CD4-positive, alpha-beta T cell (primary cell): Measurements from ENCODE around the gene PRRG2. TPM values are rescaled to one million over a fixed set of nuclear protein-coding genes. Genes with fewer than 3 reads are reported as not detected.
A peak's percentile ranks its signal among the peaks of the same experiment; 100 is the strongest.

ENCODE experiments used
- ATAC-seq: fragments of 200-7000 bp; cut with Tn5 transposase; one replicate; pipeline ENCODE4 v1.10.0; 2022; ENCODE audit warnings: mild to moderate bottlenecking; ENCODE audit not compliant: poor library complexity
- CTCF ChIA-PET: fragments of 350-600 bp; sonication (Branson Sonifier 250); formaldehyde crosslinking; loops from one replicate; lab custom pipeline; 2021; ENCODE audit warnings: antibody characterized with exemption, inconsistent platforms; lab: Charles Lee
- POLR2A ChIA-PET: fragments of 350-600 bp; sonication (Branson Sonifier 250); formaldehyde crosslinking; loops from one replicate; lab custom pipeline; 2021; ENCODE audit warnings: antibody characterized with exemption, inconsistent platforms; lab: Charles Lee
- DNase-seq, 14 experiments: peaks; one replicate each; pipeline ENCODE4 v3.0.0-alpha.2; 2013 to 2020; ENCODE audit warnings: mixed read lengths in 2 of 14
- H3K27ac ChIP-seq, 2 donors: one replicate each; pipeline versions ENCODE4 v1.5.1 to v1.7.0; 2013; ENCODE audit warnings: low read length in 2 of 2, low read depth in 1 of 2, mild to moderate bottlenecking in 1 of 2
- H3K27me3 ChIP-seq, 2 experiments: 1 replicate in 1 of 2; 2 replicates in 1 of 2; pipeline versions ENCODE4 v1.6.1 to v1.7.0; 2013; ENCODE audit warnings: low read length in 2 of 2, control low read depth in 1 of 2, mild to moderate bottlenecking in 1 of 2, moderate library complexity in 1 of 2; ENCODE audit not compliant: insufficient read depth in 2 of 2, control insufficient read depth in 1 of 2
- H3K36me3 ChIP-seq: one replicate; pipeline ENCODE4 v1.6.1; 2013; ENCODE audit warnings: low read length, control low read depth; ENCODE audit not compliant: insufficient read depth
- H3K4me1 ChIP-seq: one replicate; pipeline ENCODE4 v1.6.1; 2013; ENCODE audit warnings: low read length, control low read depth; ENCODE audit not compliant: insufficient read depth
- H3K4me3 ChIP-seq: one replicate; pipeline ENCODE4 v1.5.1; 2013; ENCODE audit warnings: mild to moderate bottlenecking, low read length, moderate library complexity
- H3K9me3 ChIP-seq, 2 experiments: 1 replicate in 1 of 2; 2 replicates in 1 of 2; pipeline versions ENCODE4 v1.6.1 to v1.7.0; 2013; ENCODE audit warnings: low read length in 2 of 2, mild to moderate bottlenecking in 2 of 2, control low read depth in 1 of 2, moderate library complexity in 1 of 2; ENCODE audit not compliant: control insufficient read depth in 1 of 2, insufficient read depth in 1 of 2
- H3K27ac Mint-ChIP-seq: one replicate; pipeline ENCODE4 v1.8.0; 2020; ENCODE audit warnings: mixed read lengths
- H3K27me3 Mint-ChIP-seq: one replicate; pipeline ENCODE4 v1.8.0; 2021; ENCODE audit warnings: mixed read lengths
- H3K36me3 Mint-ChIP-seq: one replicate; pipeline ENCODE4 v1.8.0; 2021; ENCODE audit warnings: low read depth, mixed read lengths
- H3K4me1 Mint-ChIP-seq: one replicate; pipeline ENCODE4 v1.8.0; 2021; ENCODE audit warnings: low read depth, mixed read lengths
- H3K4me3 Mint-ChIP-seq: one replicate; pipeline ENCODE4 v1.8.0; 2020; ENCODE audit warnings: mild to moderate bottlenecking, mixed read lengths
- H3K9me3 Mint-ChIP-seq: one replicate; pipeline ENCODE4 v1.8.0; 2020; ENCODE audit warnings: mixed read lengths
- CTCF ChIP-seq: fragments of 200-600 bp; IDR thresholded peaks from one replicate; pipeline ENCODE4 v1.8.0; 2022; ENCODE audit warnings: antibody characterized with exemption, mild to moderate bottlenecking
- intact Hi-C, 2 experiments: fragments of 100-400 bp; cut with DNase I in 1 of 2; cut with micrococcal nuclease in 1 of 2; formaldehyde crosslinking; loops; one replicate each; pipeline versions ENCODE4 v1.15.1 to v1.9.0; 2023 to 2025; cut with DNase I, micrococcal nuclease
- total RNA-seq, 174 experiments: library from RNA in 2 of 174; stranded (reverse) in 2 of 174; gene quantifications; one replicate each; pipeline ENCODE4 v1.2.3 and lab custom pipeline; 2021 to 2026

The PRRG2 gene
- total RNA-seq, 2 experiments from 2014 or later, result 0.49 to 0.78 TPM

GRCh38 chr19:49605605-49606004 is 24.5 kb downstream of the PRRG2 start:
- Histone ChIP-seq H3K36me3 (peaks cover 69% of the 10 kb centered on the region), H3K9me3 (no peaks in the 10 kb centered on the region), H3K4me3 (no peak overlapping the region), H3K27ac (no peak overlapping the region), H3K27me3 (no peaks in the 10 kb centered on the region), H3K4me1 (peaks cover 23% of the 10 kb centered on the region)
- no peaks in the 10 kb centered on the region for H3K27me3 Mint-ChIP-seq
- ChIA-PET POLR2A (no interaction called here), CTCF (no interaction called here)
- no peak overlapping the region for H3K27ac Mint-ChIP-seq
- DNase-seq, result no peak
- peaks cover 16% of the 10 kb centered on the region for H3K4me1 Mint-ChIP-seq
- TF ChIP-seq CTCF, result no peak
- no peak overlapping the region for H3K4me3 Mint-ChIP-seq
- peaks cover 68% of the 10 kb centered on the region for H3K36me3 Mint-ChIP-seq
- H3K9me3 Mint-ChIP-seq, result no peaks in the 10 kb centered on the region
- intact Hi-C loops, result no loop called here
- no peak for ATAC-seq

GRCh38 chr19:49609499-49610092 is 28.5 kb downstream of the PRRG2 start:
- Histone ChIP-seq H3K27ac (no peak overlapping the region), H3K4me1 (peaks cover 17% of the 10 kb centered on the region), H3K27me3 (no peaks in the 10 kb centered on the region), H3K9me3 (no peaks in the 10 kb centered on the region), H3K4me3 (no peak overlapping the region), H3K36me3 (peaks cover 67% of the 10 kb centered on the region)
- no peaks in the 10 kb centered on the region for H3K27me3 Mint-ChIP-seq
- TF ChIP-seq CTCF, result no peak
- intact Hi-C loops, result no loop called here
- no peaks in the 10 kb centered on the region for H3K9me3 Mint-ChIP-seq
- ATAC-seq, result no peak
- peaks cover 62% of the 10 kb centered on the region for H3K36me3 Mint-ChIP-seq
- no peak for DNase-seq
- H3K27ac Mint-ChIP-seq, result no peak overlapping the region
- H3K4me1 Mint-ChIP-seq, result peaks cover 4% of the 10 kb centered on the region
- no peak overlapping the region for H3K4me3 Mint-ChIP-seq
- CTCF ChIA-PET, result no interaction called here
- POLR2A ChIA-PET, result no interaction called here

GRCh38 chr19:49613374-49613773 is 32.3 kb downstream of the PRRG2 start:
- Mint-ChIP-seq H3K4me3 (no peak overlapping the region), H3K36me3 (peaks cover 83% of the 10 kb centered on the region), H3K27ac (peak overlapping the region; percentile 73), H3K4me1 (peaks cover 4% of the 10 kb centered on the region), H3K27me3 (no peaks in the 10 kb centered on the region), H3K9me3 (no peaks in the 10 kb centered on the region)
- ChIA-PET CTCF (no interaction called here), POLR2A (no interaction called here)
- no peak for DNase-seq
- Histone ChIP-seq H3K27ac (no peak overlapping the region), H3K4me3 (no peak overlapping the region), H3K4me1 (peaks cover 9% of the 10 kb centered on the region), H3K27me3 (no peaks in the 10 kb centered on the region), H3K9me3 (peaks cover 0 to 17% of the 10 kb centered on the region in 2 experiments), H3K36me3 (peaks cover 83% of the 10 kb centered on the region)
- TF ChIP-seq CTCF, result no peak
- intact Hi-C loops, result no loop called here
- ATAC-seq, result no peak
